ENCODE measurements around the gene ISG20L2.

The ISG20L2 gene

GRCh38 chr1:156676114-156676819 is 52.3 kb downstream of the ISG20L2 start:
- intact Hi-C loops (cut with DNase I) = loop anchor here (5.0 kb wide), 1 partner anchor 49 kb away; no protein-coding TSS in a partner anchor

GRCh38 chr1:156675210-156676113 is 53.1 kb downstream of the ISG20L2 start:
- intact Hi-C loops (cut with DNase I) = loop anchor here (5.0 kb wide), 1 partner anchor 48 kb away; no protein-coding TSS in a partner anchor
- no peak for DNase-seq

More at GRCh38 chr1:156676114-156676819, 52.3 kb downstream of the ISG20L2 start:
- DNase-seq = no peak

GRCh38 chr1:156673387-156674121 is 55.0 kb downstream of the ISG20L2 start:
- DNase-seq = peak in 2 of 10 donors; percentile 46 to 49
- intact Hi-C loops (cut with DNase I) = no loop called here

Data from posterior cingulate gyrus (tissue), 11 donors.